GM21529 (cell line): ENCODE measurements around the gene MAP3K12.
A peak's percentile ranks its signal among the peaks of the same experiment; 100 is the strongest.
"Not testable (repeated sequence)": the region's sequence is repeated elsewhere in the genome, so short reads cannot be mapped to it uniquely, and the experiment has no call there.

Experiments
- ATAC-seq: cut with Tn5 transposase; IDR thresholded peaks from one replicate; pipeline ENCODE4 v1.9.1; 2021; ENCODE audit not compliant: unreplicated experiment

Gene MAP3K12

GRCh38 chr12:53472056-53472582 is 27.1 kb downstream of the MAP3K12 start:
- ATAC-seq, result no peak

DNA sequence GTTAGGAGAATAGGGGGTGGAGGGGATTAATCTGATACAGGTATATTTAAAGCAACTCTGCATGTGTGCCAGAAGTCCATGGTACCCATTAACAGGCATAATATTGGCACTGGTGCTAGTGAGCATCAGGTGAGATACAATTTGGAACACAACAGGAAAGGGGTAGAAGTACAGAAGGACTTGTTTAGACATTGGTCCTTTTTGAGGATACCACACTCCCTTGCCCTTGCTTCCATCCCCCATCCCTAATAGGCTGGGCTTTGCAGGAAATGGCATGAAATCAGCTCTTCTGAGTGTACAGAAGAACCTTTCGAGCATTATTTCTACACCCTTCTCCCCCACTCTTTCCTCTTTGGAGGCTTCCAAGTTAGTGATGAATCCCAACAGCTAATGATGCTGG is 31.0 kb downstream of the MAP3K12 start:
- ATAC-seq, result no peak

- no peak for ATAC-seq
These were observed 31.4 kb downstream of the MAP3K12 start for GRCh38 chr12:53467880-53468279.

DNA sequence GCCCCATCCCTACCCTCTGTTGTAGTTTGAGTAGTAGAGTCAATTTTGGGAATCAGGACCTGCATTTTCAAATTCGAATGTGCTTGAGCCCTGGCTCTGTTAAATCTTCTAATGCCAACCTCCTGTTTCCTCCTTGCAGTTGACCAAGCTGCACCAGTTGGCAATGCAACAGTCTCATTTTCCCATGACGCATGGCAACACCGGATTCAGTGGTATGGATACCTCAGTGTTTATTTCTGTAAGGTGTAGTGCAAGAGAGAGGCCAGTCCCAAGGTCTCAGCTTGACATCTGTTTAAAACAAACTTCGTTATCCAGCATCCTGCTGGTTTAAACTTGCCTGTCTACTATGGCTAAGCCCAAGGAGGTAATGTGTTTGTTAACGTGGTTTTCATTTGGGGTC is 32.2 kb downstream of the MAP3K12 start:
- no peak for ATAC-seq

GRCh38 chr12:53466640-53467039 is 32.6 kb downstream of the MAP3K12 start:
- ATAC-seq, result no peak

DNA sequence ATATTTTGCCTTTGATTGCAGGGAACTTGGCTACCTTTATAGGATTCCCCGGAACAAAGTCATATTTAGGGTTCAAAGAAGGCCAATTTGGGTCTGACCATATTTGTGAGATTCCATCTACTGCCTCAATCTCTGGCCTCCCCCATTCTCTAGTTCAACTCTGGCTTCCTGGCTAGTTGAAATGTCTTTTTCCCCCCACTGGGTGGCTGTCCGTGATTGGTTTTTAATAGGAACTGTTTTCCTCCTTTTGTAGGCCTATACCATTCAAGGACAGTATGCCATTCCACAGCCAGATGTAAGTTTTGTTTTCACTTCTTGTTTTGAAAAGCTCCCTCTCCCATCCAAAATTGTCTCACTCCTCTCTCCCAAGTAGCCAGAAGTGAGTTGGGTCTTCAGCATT is 33.6 kb downstream of the MAP3K12 start:
- no peak for ATAC-seq

GRCh38 chr12:53464685-53465418 is 34.4 kb downstream of the MAP3K12 start:
- no peak for ATAC-seq

- no peak for ATAC-seq
These were observed 35.3 kb downstream of the MAP3K12 start for GRCh38 chr12:53463802-53464560.

- no peak for ATAC-seq
These were observed 36.3 kb downstream of the MAP3K12 start for GRCh38 chr12:53462935-53463334.

DNA sequence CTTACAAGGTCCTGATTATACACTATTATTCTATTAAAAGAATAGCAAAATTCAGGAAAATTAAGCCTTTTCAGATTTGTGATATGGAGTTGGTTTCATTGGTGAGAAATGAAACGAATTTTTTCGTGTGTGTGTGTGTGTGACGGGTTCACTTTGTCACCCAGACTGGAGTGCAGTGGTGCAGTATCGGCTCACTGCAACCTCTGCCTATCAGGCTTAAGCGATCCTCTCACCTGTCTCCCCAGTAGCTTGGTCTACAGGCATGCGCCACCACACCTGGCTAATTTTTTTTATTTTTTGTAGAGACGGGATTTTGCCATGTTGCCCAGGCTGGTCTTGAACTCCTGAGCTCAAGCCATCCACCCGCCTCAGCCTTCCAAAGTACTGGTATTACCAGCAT is 37.7 kb downstream of the MAP3K12 start:
- no peak for ATAC-seq

GRCh38 chr12:53461059-53461458 is 38.2 kb downstream of the MAP3K12 start:
- no peak for ATAC-seq

GRCh38 chr12:53459097-53459496 is 40.2 kb downstream of the MAP3K12 start:
- ATAC-seq, result no peak

DNA sequence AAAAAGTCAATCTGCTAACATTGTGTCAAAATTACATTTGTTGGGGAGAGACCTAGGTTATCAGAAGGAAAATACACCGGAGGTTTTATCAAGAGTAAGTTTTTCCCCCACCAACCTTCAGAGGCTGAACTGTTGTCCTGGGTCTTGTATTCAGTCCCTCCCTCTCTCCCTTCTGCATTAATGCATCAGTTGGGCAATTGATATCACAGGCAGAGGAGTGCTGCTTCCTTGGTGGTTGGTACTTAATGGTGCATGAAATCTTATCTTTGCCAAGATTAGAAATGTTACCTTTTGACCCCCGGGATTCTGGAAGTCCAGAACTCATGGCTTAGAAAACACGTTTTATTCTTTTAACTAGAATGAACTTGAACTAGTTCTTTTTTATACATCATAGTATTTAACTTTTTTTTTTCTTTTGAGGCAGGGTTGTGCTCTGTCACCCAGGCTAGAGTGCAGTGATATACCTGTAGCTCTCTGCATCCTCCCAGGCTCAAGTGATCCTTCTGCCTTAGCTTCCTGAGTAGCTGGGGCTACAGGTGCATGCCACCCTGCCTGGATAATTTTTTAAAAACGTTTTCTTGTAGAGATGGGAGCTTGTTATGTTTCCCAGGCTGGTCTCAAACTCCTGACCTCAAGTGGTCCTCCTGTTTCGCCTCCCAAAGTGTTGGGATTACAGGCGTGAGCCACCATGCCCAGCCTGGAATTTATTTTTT is 42.4 kb downstream of the MAP3K12 start:
- ATAC-seq, result no peak

DNA sequence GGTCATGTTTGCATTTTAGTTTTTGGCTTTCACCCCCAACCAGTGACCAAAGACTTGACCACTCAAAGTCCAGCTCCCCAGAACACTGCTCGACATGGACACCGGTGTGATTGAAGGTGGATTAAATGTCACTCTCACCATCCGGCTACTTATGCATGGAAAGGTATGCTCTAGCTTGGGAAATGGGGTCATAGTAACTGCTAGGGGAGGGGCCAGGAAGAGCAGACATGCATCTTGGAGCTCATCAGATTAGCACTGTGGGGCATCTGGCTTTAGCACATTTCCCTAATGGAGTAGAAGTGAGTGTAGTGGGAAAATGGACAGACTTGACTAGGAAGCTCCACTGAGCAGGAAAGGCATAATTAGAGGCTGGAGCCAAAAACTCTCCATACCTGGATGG is 44.6 kb downstream of the MAP3K12 start:
- ATAC-seq, result no peak

DNA sequence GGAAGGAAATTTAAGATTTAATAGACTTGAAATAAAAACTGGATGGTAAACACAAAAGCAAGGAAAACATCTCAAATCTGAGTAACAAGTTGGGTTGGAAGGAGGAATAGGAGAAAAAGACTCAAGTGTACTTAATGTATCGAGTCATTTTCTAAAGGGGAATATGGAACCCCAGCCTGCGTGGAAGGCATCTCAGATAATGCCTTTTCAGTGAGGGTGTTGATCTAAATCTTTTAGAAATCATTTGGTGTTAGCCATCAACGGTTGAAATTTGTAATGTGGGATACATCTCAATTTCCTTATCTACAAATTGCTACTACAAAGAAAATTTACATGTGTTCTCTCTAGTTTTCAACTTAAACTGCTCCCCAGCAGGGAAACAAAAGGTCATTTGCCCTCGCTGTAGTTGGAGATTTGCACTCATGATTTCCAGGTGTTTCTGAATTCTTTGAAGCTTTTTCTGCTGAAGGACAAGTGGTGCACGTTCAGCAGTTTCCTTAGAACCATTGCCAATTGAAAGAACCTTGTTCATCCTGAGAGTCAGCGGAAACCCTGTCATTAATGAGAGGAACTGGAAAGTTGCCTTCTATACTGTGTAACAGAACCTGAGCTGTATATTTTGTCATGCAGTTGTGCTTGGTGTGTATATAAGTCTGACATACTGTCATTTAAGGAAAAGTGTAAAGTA is 45.2 kb downstream of the MAP3K12 start:
- no peak for ATAC-seq

GRCh38 chr12:53452159-53453077 is 46.8 kb downstream of the MAP3K12 start:
- ATAC-seq, result no peak

- ATAC-seq, result peak; percentile 98
These were observed 47.5 kb downstream of the MAP3K12 start, which contains the start of gene PCBP2 for GRCh38 chr12:53451661-53452158. Gene PCBP2, plus strand, starts transcription at chr12:53452102. Its CDS starts 2,699 bp downstream, at chr12:53454801.

GRCh38 chr12:53450936-53451335 is 48.3 kb downstream of the MAP3K12 start:
- ATAC-seq, result no peak

DNA sequence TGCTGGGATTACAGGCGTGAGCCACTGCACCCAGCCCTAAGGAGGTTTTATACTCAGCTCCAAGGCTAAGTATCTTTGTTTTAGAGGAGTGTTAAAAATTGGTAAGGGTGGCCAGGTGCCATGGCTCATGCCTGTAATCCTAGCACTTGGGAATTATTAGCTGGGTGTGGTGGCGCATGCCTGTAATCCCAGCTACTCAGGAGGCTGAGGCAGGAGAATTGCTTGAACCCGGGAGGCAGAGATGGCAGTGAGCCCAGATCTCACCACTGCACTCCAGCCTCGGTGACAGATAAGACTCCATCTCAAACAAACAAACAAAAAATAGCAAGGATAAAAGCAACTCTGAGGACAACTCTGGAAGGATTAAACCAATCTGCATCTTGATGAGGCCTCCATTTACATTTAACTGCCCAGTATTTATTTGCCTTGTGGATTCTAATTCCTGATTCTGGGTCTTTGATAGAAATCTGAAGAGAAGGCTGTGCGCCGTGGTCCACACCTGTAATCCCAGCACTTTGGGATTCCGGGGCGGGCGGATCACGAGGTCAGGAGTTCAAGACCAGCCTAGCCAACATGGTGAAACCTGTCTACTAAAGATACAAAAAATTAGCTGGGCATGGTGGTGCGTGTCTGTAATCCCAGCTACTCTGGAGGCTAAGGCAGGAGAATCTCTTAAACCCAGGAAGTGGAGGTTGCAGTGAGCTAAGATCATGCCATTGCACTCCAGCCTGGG is 54.5 kb downstream of the MAP3K12 start:
- ATAC-seq, result not testable (repeated sequence)
